GM12864 (cell line): ENCODE results near the gene SNX15.

Experiments
- DNase-seq: peaks from one replicate; pipeline ENCODE4 v3.0.0-alpha.2; 2011; ENCODE audit warnings: low read depth
- H3K4me3 ChIP-seq: 2 replicates; pipeline ENCODE4 v1.5.1; 2011; ENCODE audit warnings: mild to moderate bottlenecking, low read depth, low read length, control low read depth
- CTCF ChIP-seq: IDR thresholded peaks from 2 replicates; pipeline ENCODE4 v1.5.1; 2011; ENCODE audit warnings: low read depth, mild to moderate bottlenecking, moderate library complexity, low read length, control low read depth, inconsistent platforms; ENCODE audit errors: missing control alignments

The SNX15 gene

GRCh38 chr11:65008016-65008415 lies 19.2 kb upstream of the SNX15 start:
- no peak for DNase-seq
- TF ChIP-seq CTCF, result no peak
- H3K4me3 ChIP-seq, result no peak overlapping the region

GRCh38 chr11:65008873-65009272 lies 18.4 kb upstream of the SNX15 start:
- no peak for TF ChIP-seq CTCF
- DNase-seq, result no peak
- no peak overlapping the region for H3K4me3 ChIP-seq

GRCh38 chr11:65013130-65013887 lies 13.9 kb upstream of the SNX15 start:
- TF ChIP-seq CTCF, result peak; percentile 67
- peak overlapping the region; percentile 74 for H3K4me3 ChIP-seq
- DNase-seq, result peak; percentile 66

- H3K4me3 ChIP-seq, result peak within 1 kb of the TSS; percentile 74
- peak; percentile 71 for DNase-seq
- peak; percentile 76 for TF ChIP-seq CTCF
Observed at GRCh38 chr11:65013888-65014725, 13.1 kb upstream of the SNX15 start, which contains the start of gene ARL2. ARL2 (plus strand) TSS chr11:65014160; CDS start chr11:65014208, 48 bp downstream.

GRCh38 chr11:65014726-65015227 lies 12.5 kb upstream of the SNX15 start:
- no peak for TF ChIP-seq CTCF
- no peak for DNase-seq
- peak overlapping the region; percentile 74 for H3K4me3 ChIP-seq

- no peak overlapping the region for H3K4me3 ChIP-seq
- peak; percentile 26 for TF ChIP-seq CTCF
- DNase-seq, result no peak
Observed at GRCh38 chr11:65016705-65017104, 10.5 kb upstream of the SNX15 start.
